ENCODE measurements around the gene BLVRB.
"Not testable (repeated sequence)": the region's sequence is repeated elsewhere in the genome, so short reads cannot be mapped to it uniquely, and the experiment has no call there.

BLVRB gene

GRCh38 chr19:40466985-40467734 lies 1.6 kb upstream of the BLVRB start, which contains the start of gene SPTBN4:
Gene SPTBN4, plus strand, starts transcription at chr19:40467001. Its CDS starts 5,621 bp downstream, at chr19:40472622.
- FAIRE-seq: no peak
- no peak for TF ChIP-seq POLR2AphosphoS5 (IDR thresholded peaks at IDR 0.05; ENCODE audit: low read depth, low read length)
- no peak for TF ChIP-seq SPI1 (IDR thresholded peaks at IDR 0.05; ENCODE audit: low read depth, low read length)
- TF ChIP-seq TAF1 (IDR thresholded peaks at IDR 0.05; ENCODE audit: low read depth, low read length): no peak
- no peak for TF ChIP-seq POU2F2 (IDR thresholded peaks at IDR 0.05; ENCODE audit: low read depth, low read length)
- TF ChIP-seq PAX5 (IDR thresholded peaks at IDR 0.05; ENCODE audit: insufficient read depth, low read length, severe bottlenecking): no peak
- TF ChIP-seq POLR2A (IDR thresholded peaks at IDR 0.05; ENCODE audit: low read depth, low read length): no peak
- no peak for DNase-seq (ENCODE audit: insufficient read length, low spot score)

GRCh38 chr19:40466219-40466984 lies 857 bp upstream of the BLVRB start:
- no peak for FAIRE-seq
- no peak; the same call in 1 of the 2 replicates for TF ChIP-seq POU2F2 (IDR thresholded peaks at IDR 0.05; ENCODE audit: low read depth, low read length)
- TF ChIP-seq SPI1 (IDR thresholded peaks at IDR 0.05; ENCODE audit: low read depth, low read length): no peak
- TF ChIP-seq POLR2AphosphoS5 (IDR thresholded peaks at IDR 0.05; ENCODE audit: low read depth, low read length): no peak
- TF ChIP-seq POLR2A (IDR thresholded peaks at IDR 0.05; ENCODE audit: low read depth, low read length): no peak
- no peak for TF ChIP-seq TAF1 (IDR thresholded peaks at IDR 0.05; ENCODE audit: low read depth, low read length)
- no peak for TF ChIP-seq PAX5 (IDR thresholded peaks at IDR 0.05; ENCODE audit: insufficient read depth, low read length, severe bottlenecking)

GRCh38 chr19:40465025-40465556 lies 454 bp downstream of the BLVRB start:
- FAIRE-seq (no peak), DNase-seq (ENCODE audit: insufficient read length, low spot score) (no peak)
- no peak for TF ChIP-seq POU2F2 (IDR thresholded peaks at IDR 0.05; ENCODE audit: low read depth, low read length)
- no peak; the same call in 1 of the 2 replicates for TF ChIP-seq POLR2AphosphoS5 (IDR thresholded peaks at IDR 0.05; ENCODE audit: low read depth, low read length)
- no peak for TF ChIP-seq TAF1 (IDR thresholded peaks at IDR 0.05; ENCODE audit: low read depth, low read length)
- no peak for TF ChIP-seq POLR2A (IDR thresholded peaks at IDR 0.05; ENCODE audit: low read depth, low read length)
- no peak for TF ChIP-seq PAX5 (IDR thresholded peaks at IDR 0.05; ENCODE audit: insufficient read depth, low read length, severe bottlenecking)
- TF ChIP-seq SPI1 (IDR thresholded peaks at IDR 0.05; ENCODE audit: low read depth, low read length): no peak

More at GRCh38 chr19:40466219-40466984, 857 bp upstream of the BLVRB start:
- DNase-seq (ENCODE audit: insufficient read length, low spot score): no peak

GRCh38 chr19:40464059-40465024 lies 1.2 kb downstream of the BLVRB start:
- peak; percentile 52; the same call in 1 of the 2 replicates for TF ChIP-seq POU2F2 (IDR thresholded peaks at IDR 0.05; ENCODE audit: low read depth, low read length)
- TF ChIP-seq PAX5 (IDR thresholded peaks at IDR 0.05; ENCODE audit: insufficient read depth, low read length, severe bottlenecking): no peak
- FAIRE-seq (no peak), DNase-seq (ENCODE audit: insufficient read length, low spot score) (no peak)

- FAIRE-seq; DNase-seq (ENCODE audit: insufficient read length, low spot score): not testable (repeated sequence)
These were observed 1.9 kb downstream of the BLVRB start for GRCh38 chr19:40463587-40464037.

- no peak for DNase-seq (ENCODE audit: insufficient read length, low spot score)
- peak; percentile 28 for FAIRE-seq
- TF ChIP-seq SPI1 (IDR thresholded peaks at IDR 0.05; ENCODE audit: low read depth, low read length) (peak; percentile 89), POU2F2 (IDR thresholded peaks at IDR 0.05; ENCODE audit: low read depth, low read length) (no peak), POLR2AphosphoS5 (IDR thresholded peaks at IDR 0.05; ENCODE audit: low read depth, low read length) (no peak), TAF1 (IDR thresholded peaks at IDR 0.05; ENCODE audit: low read depth, low read length) (no peak), PAX5 (IDR thresholded peaks at IDR 0.05; ENCODE audit: insufficient read depth, low read length, severe bottlenecking) (no peak), POLR2A (IDR thresholded peaks at IDR 0.05; ENCODE audit: low read depth, low read length) (no peak)
These were observed 3.8 kb downstream of the BLVRB start for GRCh38 chr19:40461669-40462221.

GRCh38 chr19:40460185-40460584 lies 5.4 kb downstream of the BLVRB start:
- DNase-seq (ENCODE audit: insufficient read length, low spot score): no peak
- FAIRE-seq: no peak
- TF ChIP-seq POU2F2 (IDR thresholded peaks at IDR 0.05; ENCODE audit: low read depth, low read length) (no peak), POLR2AphosphoS5 (IDR thresholded peaks at IDR 0.05; ENCODE audit: low read depth, low read length) (no peak), TAF1 (IDR thresholded peaks at IDR 0.05; ENCODE audit: low read depth, low read length) (no peak), PAX5 (IDR thresholded peaks at IDR 0.05; ENCODE audit: insufficient read depth, low read length, severe bottlenecking) (no peak), SPI1 (IDR thresholded peaks at IDR 0.05; ENCODE audit: low read depth, low read length) (no peak), POLR2A (IDR thresholded peaks at IDR 0.05; ENCODE audit: low read depth, low read length) (no peak)

- TF ChIP-seq TAF1 (IDR thresholded peaks at IDR 0.05; ENCODE audit: low read depth, low read length) (no peak), POLR2AphosphoS5 (IDR thresholded peaks at IDR 0.05; ENCODE audit: low read depth, low read length) (no peak), SPI1 (IDR thresholded peaks at IDR 0.05; ENCODE audit: low read depth, low read length) (no peak), POLR2A (IDR thresholded peaks at IDR 0.05; ENCODE audit: low read depth, low read length) (no peak), POU2F2 (IDR thresholded peaks at IDR 0.05; ENCODE audit: low read depth, low read length) (no peak), PAX5 (IDR thresholded peaks at IDR 0.05; ENCODE audit: insufficient read depth, low read length, severe bottlenecking) (no peak)
- DNase-seq (ENCODE audit: insufficient read length, low spot score) (no peak), FAIRE-seq (no peak)
These were observed 7.0 kb downstream of the BLVRB start for GRCh38 chr19:40458597-40458974.
